DMS114 treated with DMSO at 0.1 percent for 48 hours (cell line): Measurements from ENCODE around the gene IQCF5.
"Not testable (repeated sequence)": the region's sequence is repeated elsewhere in the genome, so short reads cannot be mapped to it uniquely, and the experiment has no call there.

Source experiments
- DNase-seq: peaks from one replicate; lab custom pipeline; 2025; ENCODE audit not compliant: unreplicated experiment; lab: John Stamatoyannopoulos, UW

IQCF5 gene

GRCh38 chr3:51869304-51869703 is 6.1 kb downstream of the IQCF5 start:
- DNase-seq = no peak

GRCh38 chr3:51868896-51869295 is 6.5 kb downstream of the IQCF5 start:
- DNase-seq = not testable (repeated sequence)

- DNase-seq = no peak
Observed at GRCh38 chr3:51862886-51863285, 12.5 kb downstream of the IQCF5 start.

DNA sequence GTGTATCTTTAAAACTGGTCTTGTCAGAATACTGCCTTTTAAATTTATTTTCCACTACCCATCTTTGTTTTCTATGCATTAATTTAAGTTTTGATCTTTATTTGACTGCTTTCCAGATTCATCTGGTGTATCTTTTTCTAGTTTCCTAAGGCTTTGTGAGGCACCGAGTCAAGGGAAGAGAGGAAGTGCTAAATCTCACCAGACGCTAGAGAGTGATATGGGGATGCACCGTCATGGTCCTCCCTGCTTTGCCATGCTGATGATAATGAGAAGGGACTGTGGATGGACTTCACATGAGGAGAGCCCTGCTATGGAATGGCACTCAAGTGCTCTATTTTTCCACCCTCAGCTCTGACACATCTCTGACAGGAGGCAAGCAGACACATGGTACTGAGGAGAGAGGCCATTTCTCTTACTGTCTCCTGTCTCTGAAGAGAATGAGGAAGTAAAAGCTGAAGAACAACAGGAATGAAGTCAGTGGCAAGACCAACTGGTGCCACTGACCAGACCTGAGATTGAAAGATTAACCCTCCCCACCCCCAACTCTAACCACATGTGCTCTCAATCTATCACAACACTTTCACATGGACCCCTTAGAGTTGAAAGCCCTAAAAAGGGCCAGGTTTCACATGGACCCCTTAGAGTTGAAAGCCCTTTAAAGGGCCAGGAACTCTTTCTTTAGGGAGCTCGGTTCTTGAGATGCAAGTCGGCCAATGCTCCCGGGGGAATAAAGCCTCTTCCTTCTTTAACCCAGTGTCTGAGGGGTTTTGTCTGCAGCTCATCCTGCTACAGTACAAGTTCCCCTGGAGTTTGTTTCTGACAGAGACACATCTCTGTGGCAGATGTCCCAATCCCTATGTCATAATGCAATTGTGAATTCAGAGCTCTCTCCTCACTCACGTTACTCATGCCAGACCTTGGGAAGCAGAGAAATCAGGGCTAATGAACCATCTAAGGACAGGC is 14.4 kb downstream of the IQCF5 start, which contains the start of gene IQCF2:
TSS of gene IQCF2 (plus strand) at position 913 of the 963 bp plus-strand sequence. CDS start 52 bp downstream, outside the sequence.
- no peak for DNase-seq

- not testable (repeated sequence) for DNase-seq
Observed at GRCh38 chr3:51855411-51855810, 20.0 kb downstream of the IQCF5 start.

- DNase-seq = no peak
Observed at GRCh38 chr3:51845129-51845528, 30.3 kb downstream of the IQCF5 start.

GRCh38 chr3:51836606-51837005 is 38.8 kb downstream of the IQCF5 start:
- DNase-seq = no peak

DNA sequence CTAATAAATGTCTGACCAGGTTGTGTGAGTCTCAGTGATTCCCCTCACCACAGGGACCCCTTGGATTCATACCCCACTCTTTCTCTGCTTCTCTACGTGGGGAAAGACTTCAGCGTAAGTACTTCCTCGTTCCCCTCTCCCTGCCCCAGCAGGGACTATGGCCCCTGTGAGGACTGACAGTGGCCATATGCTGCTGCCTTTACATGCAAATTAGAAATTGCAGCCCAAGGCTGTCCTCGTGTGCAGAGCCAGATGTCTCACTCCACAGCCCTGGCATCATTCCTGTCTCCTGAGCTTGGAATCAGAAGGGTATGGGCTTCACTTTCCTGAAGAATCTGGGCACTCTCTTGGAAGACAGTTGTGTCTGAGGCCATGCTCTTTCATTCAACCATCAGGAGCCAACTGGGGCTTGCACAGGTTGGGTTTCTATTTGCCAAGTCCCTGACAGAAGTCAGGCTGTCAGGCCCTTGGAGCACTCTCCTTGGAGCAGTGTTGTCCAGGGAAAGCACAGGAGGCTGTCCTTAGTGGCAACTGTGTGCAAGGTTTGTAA is 44.5 kb downstream of the IQCF5 start:
- DNase-seq = no peak

DNA sequence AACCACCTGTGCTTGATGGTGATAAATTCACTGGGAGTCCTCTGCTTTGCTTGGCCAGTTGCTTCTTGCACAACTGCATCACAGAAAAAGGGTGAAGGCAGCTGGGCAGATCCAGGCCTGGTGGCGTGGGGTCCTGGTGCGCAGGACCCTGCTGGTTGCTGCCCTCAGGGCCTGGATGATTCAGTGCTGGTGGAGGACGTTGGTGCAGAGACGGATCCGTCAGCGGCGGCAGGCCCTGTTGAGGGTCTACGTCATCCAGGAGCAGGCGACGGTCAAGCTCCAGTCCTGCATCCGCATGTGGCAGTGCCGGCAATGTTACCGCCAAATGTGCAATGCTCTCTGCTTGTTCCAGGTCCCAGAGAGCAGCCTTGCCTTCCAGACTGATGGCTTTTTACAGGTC is 45.1 kb downstream of the IQCF5 start:
- no peak for DNase-seq

- DNase-seq = no peak
Observed at GRCh38 chr3:51828297-51828696, 47.1 kb downstream of the IQCF5 start.
